B cell (primary cell): ENCODE data around the gene NTM. TPM values are rescaled to one million over a fixed set of nuclear protein-coding genes. Genes with fewer than 3 reads are reported as not detected.

Source experiments
- ATAC-seq: fragments of 200-7000 bp; cut with Tn5 transposase; one replicate; pipeline ENCODE4 v1.10.0; 2021; ENCODE audit warnings: low read depth, mild to moderate bottlenecking, moderate number of reproducible peaks, moderate library complexity
- CTCF ChIA-PET: fragments of 350-600 bp; sonication (Branson Sonifier 250); formaldehyde crosslinking; loops from one replicate; lab custom pipeline; 2021; ENCODE audit warnings: antibody characterized with exemption, inconsistent platforms; lab: Charles Lee
- POLR2A ChIA-PET: fragments of 350-600 bp; sonication (Branson Sonifier 250); formaldehyde crosslinking; loops from one replicate; lab custom pipeline; 2021; ENCODE audit warnings: antibody characterized with exemption; lab: Charles Lee
- DNase-seq: peaks from one replicate; pipeline ENCODE4 v3.0.0; 2013
- H2AFZ ChIP-seq: 2 replicates; pipeline ENCODE4 v1.6.1; 2012; ENCODE audit warnings: mild to moderate bottlenecking, low read depth, low read length; ENCODE audit not compliant: insufficient read depth, poor library complexity, severe bottlenecking
- H3K27ac ChIP-seq, 2 donors: 1 replicate in 1 of 2; 2 replicates in 1 of 2; pipeline ENCODE4 v1.5.1; 2012 to 2013; ENCODE audit warnings: low read length in 2 of 2, mild to moderate bottlenecking in 2 of 2, moderate library complexity in 1 of 2
- H3K27me3 ChIP-seq, 4 experiments: fragments of 200-600 bp in 1 of 4; sonication (generic) in 1 of 4; replicated peaks in 1 of 4; 1 replicate in 2 of 4; 2 replicates in 2 of 4; pipeline versions ENCODE4 v1.6.1 to v1.7.0; 2013 to 2016; ENCODE audit warnings: low read length in 3 of 4, mild to moderate bottlenecking in 2 of 4, mixed read lengths in 1 of 4, moderate library complexity in 1 of 4; ENCODE audit not compliant: insufficient read depth in 4 of 4, control insufficient read depth in 3 of 4; ENCODE audit errors: control extremely low read depth in 1 of 4
- H3K36me3 ChIP-seq, 2 experiments: replicated peaks in 1 of 2; 1 replicate in 1 of 2; 2 replicates in 1 of 2; pipeline versions ENCODE4 v1.6.1 to v1.7.1; 2013; ENCODE audit warnings: low read length in 1 of 2; ENCODE audit not compliant: insufficient read depth in 2 of 2, control insufficient read depth in 1 of 2; ENCODE audit errors: control extremely low read depth in 1 of 2, extremely low read depth in 1 of 2
- H3K4me1 ChIP-seq, 2 donors: fragments of 200-600 bp in 1 of 2; sonication (generic) in 1 of 2; 1 replicate in 1 of 2; 2 replicates in 1 of 2; pipeline versions ENCODE4 v1.5.1 to v1.6.1; 2013 to 2017; ENCODE audit warnings: low read length in 2 of 2; ENCODE audit not compliant: control insufficient read depth in 2 of 2, insufficient read depth in 2 of 2
- H3K4me2 ChIP-seq: replicated peaks from 2 replicates; pipeline ENCODE3; 2012; ENCODE audit warnings: mild to moderate bottlenecking, low read depth, low read length; ENCODE audit not compliant: poor library complexity, severe bottlenecking
- H3K4me3 ChIP-seq, 5 experiments: fragments of 200-600 bp in 1 of 5; sonication (generic) in 1 of 5; 1 replicate in 3 of 5; 2 replicates in 2 of 5; pipeline versions ENCODE4 v1.5.1 to v1.7.0; 2011 to 2016; ENCODE audit warnings: low read length in 4 of 5, mild to moderate bottlenecking in 4 of 5, low read depth in 2 of 5, control low read depth in 1 of 5, moderate library complexity in 1 of 5; ENCODE audit not compliant: insufficient read depth in 1 of 5; ENCODE audit errors: control extremely low read depth in 1 of 5, extremely low read depth in 1 of 5
- H3K79me2 ChIP-seq: fragments of 200-600 bp; sonication (generic); one replicate; pipeline ENCODE4 v1.6.0; 2016; ENCODE audit warnings: low read length; ENCODE audit not compliant: control insufficient read depth, insufficient read depth
- H3K9ac ChIP-seq: fragments of 200-600 bp; sonication (generic); 2 replicates; pipeline ENCODE4 v1.6.1; 2017; ENCODE audit warnings: mild to moderate bottlenecking, low read length, moderate library complexity
- H3K9me3 ChIP-seq, 3 donors: one replicate each; pipeline versions ENCODE4 v1.6.1 to v1.7.1; 2013; ENCODE audit warnings: low read length in 2 of 3; ENCODE audit not compliant: control insufficient read depth in 2 of 3, insufficient read depth in 1 of 3; ENCODE audit errors: control extremely low read depth in 1 of 3
- H4K20me1 ChIP-seq: 2 replicates; pipeline ENCODE4 v1.6.0; 2012; ENCODE audit warnings: mild to moderate bottlenecking, low read length; ENCODE audit not compliant: insufficient read depth, control insufficient read depth, poor library complexity, severe bottlenecking
- H3K27ac Mint-ChIP-seq: one replicate; pipeline ENCODE4 v1.8.0; 2021; ENCODE audit warnings: mixed read lengths
- H3K27me3 Mint-ChIP-seq: one replicate; pipeline ENCODE4 v1.8.0; 2021; ENCODE audit warnings: mixed read lengths
- H3K4me1 Mint-ChIP-seq: one replicate; pipeline ENCODE4 v1.8.0; 2021; ENCODE audit warnings: mixed read lengths
- H3K4me3 Mint-ChIP-seq: one replicate; pipeline ENCODE4 v1.8.0; 2021; ENCODE audit warnings: mixed read lengths
- H3K9me3 Mint-ChIP-seq: one replicate; pipeline ENCODE4 v1.8.0; 2022; ENCODE audit warnings: mixed read lengths; ENCODE audit not compliant: insufficient read depth
- EZH2 ChIP-seq: IDR thresholded peaks from 2 replicates; pipeline ENCODE4 v1.6.1; 2012; ENCODE audit warnings: borderline replicate concordance, low read depth, mild to moderate bottlenecking, moderate library complexity, low read length; ENCODE audit not compliant: insufficient read depth, poor library complexity, severe bottlenecking
- WGBS: methylation state at CpG from one replicate; pipeline ENCODE4 v1.1.5; 2013; ENCODE audit warnings: missing lambda C conversion rate; ENCODE audit not compliant: insufficient coverage; 5-methylcytosine and 5-hydroxymethylcytosine counted together
- intact Hi-C: fragments of 100-400 bp; cut with micrococcal nuclease; formaldehyde crosslinking; loops from one replicate; pipeline ENCODE4 v1.10.0; 2022
- polyA plus RNA-seq: library from polyadenylated mRNA; depleted of rRNA; stranded (reverse); fragments of >200 nt; gene quantifications from 2 replicates; pipeline ENCODE4 v1.2.3, GENCODE V29; 2012
- total RNA-seq, 2 donors: library from RNA; stranded (reverse); fragments of 120-200 nt in 1 of 2; gene quantifications; 1 replicate in 1 of 2; 2 replicates in 1 of 2; pipeline versions ENCODE4 v1.2.3 to v1.2.4, GENCODE V29; 2013 to 2022
- TF ChIP-seq, protein P1 (sequence below): fragments of 200-600 bp; IDR thresholded peaks from one replicate; pipeline ENCODE4 v1.8.0; 2022; ENCODE audit warnings: antibody characterized with exemption, mild to moderate bottlenecking

The NTM gene
- total and polyA plus RNA-seq, 2 donors (not counting 1 experiment from before 2014, with no cell fraction given): not detected

DNA sequence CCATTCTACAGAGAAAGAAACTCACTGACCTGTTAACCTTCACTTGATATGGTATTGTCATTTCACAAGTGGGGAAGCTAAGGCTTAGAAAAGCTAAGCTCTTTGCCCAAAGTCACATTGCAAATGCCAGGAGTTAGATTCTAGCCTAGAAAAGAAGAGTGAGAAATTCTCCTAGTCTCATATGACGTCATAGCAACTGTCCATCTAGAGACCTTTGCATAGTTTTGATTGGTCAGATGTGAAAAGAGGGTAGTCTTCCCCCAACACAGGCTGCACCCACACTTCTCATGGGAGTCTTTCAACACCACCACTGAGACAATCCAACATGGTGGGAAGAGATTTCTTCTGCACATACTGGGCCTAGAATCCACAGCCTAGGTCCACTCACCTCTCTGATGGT is 197.9 kb downstream of the NTM start:
- POLR2A ChIA-PET: no interaction called here
- Mint-ChIP-seq H3K4me1 (no peaks in the 10 kb centered on the region), H3K4me3 (no peak overlapping the region), H3K27ac (no peak overlapping the region), H3K27me3 (no peaks in the 10 kb centered on the region), H3K9me3 (no peaks in the 10 kb centered on the region)
- DNase-seq (no peak), ATAC-seq (no peak)
- Histone ChIP-seq H3K4me1 (no peaks in the 10 kb centered on the region), H3K4me3 (no peak overlapping the region), H3K27me3 (no peaks in the 10 kb centered on the region), H4K20me1 (no peaks in the 10 kb centered on the region), H3K79me2 (no peaks in the 10 kb centered on the region), H3K9me3 (no peaks in the 10 kb centered on the region), H3K9ac (no peak overlapping the region), H3K36me3 (no peaks in the 10 kb centered on the region), H2AFZ (no peak overlapping the region), H3K4me2 (no peak overlapping the region), H3K27ac (no peak overlapping the region)
- intact Hi-C loops: no loop called here
- no peak for TF ChIP-seq EZH2
- TF ChIP-seq, protein P1, sequence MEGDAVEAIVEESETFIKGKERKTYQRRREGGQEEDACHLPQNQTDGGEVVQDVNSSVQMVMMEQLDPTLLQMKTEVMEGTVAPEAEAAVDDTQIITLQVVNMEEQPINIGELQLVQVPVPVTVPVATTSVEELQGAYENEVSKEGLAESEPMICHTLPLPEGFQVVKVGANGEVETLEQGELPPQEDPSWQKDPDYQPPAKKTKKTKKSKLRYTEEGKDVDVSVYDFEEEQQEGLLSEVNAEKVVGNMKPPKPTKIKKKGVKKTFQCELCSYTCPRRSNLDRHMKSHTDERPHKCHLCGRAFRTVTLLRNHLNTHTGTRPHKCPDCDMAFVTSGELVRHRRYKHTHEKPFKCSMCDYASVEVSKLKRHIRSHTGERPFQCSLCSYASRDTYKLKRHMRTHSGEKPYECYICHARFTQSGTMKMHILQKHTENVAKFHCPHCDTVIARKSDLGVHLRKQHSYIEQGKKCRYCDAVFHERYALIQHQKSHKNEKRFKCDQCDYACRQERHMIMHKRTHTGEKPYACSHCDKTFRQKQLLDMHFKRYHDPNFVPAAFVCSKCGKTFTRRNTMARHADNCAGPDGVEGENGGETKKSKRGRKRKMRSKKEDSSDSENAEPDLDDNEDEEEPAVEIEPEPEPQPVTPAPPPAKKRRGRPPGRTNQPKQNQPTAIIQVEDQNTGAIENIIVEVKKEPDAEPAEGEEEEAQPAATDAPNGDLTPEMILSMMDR: no peak
- no CpG with 5 or more reads among the region's 1 CpG for WGBS
- CTCF ChIA-PET: no interaction called here

DNA sequence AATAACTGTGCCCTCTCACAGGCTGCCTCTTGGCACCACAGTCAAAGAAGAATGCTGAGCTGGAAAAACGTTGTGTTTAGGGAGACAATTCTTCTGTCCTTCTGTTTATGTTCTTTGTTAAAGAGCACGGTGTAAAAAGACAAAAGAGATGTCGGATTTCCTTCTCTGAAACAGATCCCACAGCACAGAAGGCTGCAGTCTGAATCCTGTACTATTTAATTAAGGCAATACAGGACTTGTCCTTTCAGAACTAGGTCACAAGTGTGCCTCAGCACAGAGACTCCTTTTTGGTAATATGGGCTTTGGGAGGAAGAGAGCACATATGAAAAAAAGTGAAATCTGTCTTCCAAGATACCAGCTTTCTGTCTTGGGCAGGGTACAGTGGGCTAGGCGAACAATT is 201.2 kb downstream of the NTM start:
- H3K4me3 ChIP-seq: no peak overlapping the region
- no peak overlapping the region for H3K9ac ChIP-seq
- intact Hi-C loops: no loop called here
- Mint-ChIP-seq H3K27me3 (peaks cover 4% of the 10 kb centered on the region), H3K27ac (no peak overlapping the region), H3K9me3 (no peaks in the 10 kb centered on the region), H3K4me1 (no peaks in the 10 kb centered on the region), H3K4me3 (no peak overlapping the region)
- peaks cover 0 to 2% (median 0%) of the 10 kb centered on the region in 4 experiments for H3K27me3 ChIP-seq
- ATAC-seq (no peak), DNase-seq (no peak)
- no peak for TF ChIP-seq EZH2
- TF ChIP-seq, protein P1: no peak
- no peak overlapping the region for H3K27ac ChIP-seq
- H3K36me3 ChIP-seq: no peaks in the 10 kb centered on the region
- no peak overlapping the region for H3K4me2 ChIP-seq
- CTCF ChIA-PET: no interaction called here
- H3K4me1 ChIP-seq: no peaks in the 10 kb centered on the region
- no peaks in the 10 kb centered on the region for H4K20me1 ChIP-seq
- H3K9me3 ChIP-seq: no peaks in the 10 kb centered on the region
- no peak overlapping the region for H2AFZ ChIP-seq
- 60% methylated on average over 2 of the region's 4 CpGs for WGBS
- H3K79me2 ChIP-seq: no peaks in the 10 kb centered on the region
- POLR2A ChIA-PET: no interaction called here
